Smooth muscle cell (in vitro differentiated cells): ENCODE measurements around the gene COQ7. TPM values are rescaled to one million over a fixed set of nuclear protein-coding genes. Genes with fewer than 3 reads are reported as not detected.

Experiments
- DNase-seq: peaks from one replicate; lab custom pipeline; 2025; ENCODE audit not compliant: unreplicated experiment; lab: John Stamatoyannopoulos, UW
- H2AFZ ChIP-seq: fragments of 200-600 bp; sonication (generic); 2 replicates; pipeline ENCODE4 v1.6.0; 2016; ENCODE audit warnings: antibody characterized with exemption, low read depth, mild to moderate bottlenecking
- H3F3A ChIP-seq: fragments of 200-600 bp; sonication (generic); 2 replicates; pipeline ENCODE4 v1.6.0; 2017; ENCODE audit warnings: antibody characterized with exemption, low read depth
- H3K27ac ChIP-seq: fragments of 200-600 bp; sonication (generic); 2 replicates; pipeline ENCODE4 v1.5.1; 2016; ENCODE audit warnings: low read depth, mild to moderate bottlenecking
- H3K27me3 ChIP-seq: fragments of 200-600 bp; sonication (generic); 2 replicates; pipeline ENCODE4 v1.6.1; 2016; ENCODE audit warnings: low read depth, mild to moderate bottlenecking
- H3K36me3 ChIP-seq: fragments of 200-600 bp; sonication (generic); 2 replicates; pipeline ENCODE4 v1.5.1; 2016; ENCODE audit warnings: low read depth
- H3K4me1 ChIP-seq: fragments of 200-600 bp; sonication (generic); 2 replicates; pipeline ENCODE4 v1.5.1; 2016; ENCODE audit warnings: low read depth
- H3K4me2 ChIP-seq: fragments of 200-600 bp; sonication (generic); 2 replicates; pipeline ENCODE4 v1.6.0; 2016; ENCODE audit warnings: mild to moderate bottlenecking
- H3K4me3 ChIP-seq: fragments of 200-600 bp; sonication (generic); 2 replicates; pipeline ENCODE4 v1.5.1; 2016; ENCODE audit warnings: mild to moderate bottlenecking
- H3K79me2 ChIP-seq: fragments of 200-600 bp; sonication (generic); 2 replicates; pipeline ENCODE4 v1.6.0; 2016; ENCODE audit warnings: low read depth, mild to moderate bottlenecking
- H3K9ac ChIP-seq: fragments of 200-600 bp; sonication (generic); 2 replicates; pipeline ENCODE4 v1.6.0; 2016; ENCODE audit warnings: low read depth
- H3K9me3 ChIP-seq: fragments of 200-600 bp; sonication (generic); replicated peaks from 2 replicates; pipeline ENCODE4 v1.5.1; 2016; ENCODE audit warnings: low read depth
- H4K20me1 ChIP-seq: fragments of 200-600 bp; sonication (generic); 2 replicates; pipeline ENCODE4 v1.6.0; 2016; ENCODE audit warnings: low read depth
- CTCF ChIP-seq: fragments of 200-600 bp; sonication (generic); IDR thresholded peaks from 2 replicates; pipeline ENCODE4 v1.5.1; 2017; ENCODE audit warnings: borderline replicate concordance, mild to moderate bottlenecking, antibody characterized with exemption; ENCODE audit not compliant: insufficient read depth, poor library complexity, severe bottlenecking
- WGBS: methylation state at CpG from one replicate; pipeline ENCODE4 v1.1.7; 2016; ENCODE audit warnings: low lambda C conversion rate; 5-methylcytosine and 5-hydroxymethylcytosine counted together
- polyA plus RNA-seq: library from polyadenylated mRNA; unstranded; fragments of >200 nt; fragmentation: Nextera tagmentation; extraction: Ambion mirVana; gene quantifications from 2 replicates; pipeline ENCODE4 v1.2.1, GENCODE V29; 2016
- total RNA-seq: library from RNA; depleted of rRNA; stranded (reverse); fragments of >200 nt; gene quantifications from 2 replicates; pipeline ENCODE4 v1.2.3, GENCODE V29; 2014

COQ7 gene
- total and polyA plus RNA-seq, 2 experiments from 2014 or later: 10.5 to 11.4 TPM

- peaks cover 43% of the 10 kb centered on the region for H3F3A ChIP-seq
- 46% methylated on average over 3 of the region's 3 CpGs for WGBS
- H3K27me3 ChIP-seq: no peaks in the 10 kb centered on the region
- peaks cover 7% of the 10 kb centered on the region for H3K4me1 ChIP-seq
- H3K27ac ChIP-seq: peak overlapping the region; percentile 58
- no peaks in the 10 kb centered on the region for H3K36me3 ChIP-seq
- H3K4me3 ChIP-seq: no peak overlapping the region
- DNase-seq: no peak
- no peak for TF ChIP-seq CTCF
- H2AFZ ChIP-seq: no peak overlapping the region
- no peaks in the 10 kb centered on the region for H3K9me3 ChIP-seq
- H4K20me1 ChIP-seq: no peaks in the 10 kb centered on the region
- no peak overlapping the region for H3K9ac ChIP-seq
- H3K79me2 ChIP-seq: peaks cover 4% of the 10 kb centered on the region
- H3K4me2 ChIP-seq: no peak overlapping the region
Measured at GRCh38 chr16:19127205-19127604, 59.8 kb downstream of the COQ7 start.

GRCh38 chr16:19127674-19128131 is 60.3 kb downstream of the COQ7 start:
- Histone ChIP-seq H3K4me2 (no peak overlapping the region), H3K9ac (no peak overlapping the region), H2AFZ (no peak overlapping the region), H3F3A (peaks cover 44% of the 10 kb centered on the region), H3K79me2 (peaks cover 4% of the 10 kb centered on the region), H3K27ac (peak overlapping the region; percentile 58), H3K4me3 (no peak overlapping the region), H3K9me3 (no peaks in the 10 kb centered on the region), H3K36me3 (no peaks in the 10 kb centered on the region), H3K27me3 (no peaks in the 10 kb centered on the region), H4K20me1 (no peaks in the 10 kb centered on the region), H3K4me1 (peaks cover 7% of the 10 kb centered on the region)
- 77% methylated on average over 3 of the region's 3 CpGs for WGBS
- DNase-seq: no peak
- TF ChIP-seq CTCF: no peak

GRCh38 chr16:19128454-19129200 is 61.2 kb downstream of the COQ7 start:
- WGBS: 74% methylated on average over 7 of the region's 7 CpGs

More at GRCh38 chr16:19128454-19129200, 61.2 kb downstream of the COQ7 start:
- Histone ChIP-seq H3K36me3 (no peaks in the 10 kb centered on the region), H3K9me3 (no peaks in the 10 kb centered on the region), H4K20me1 (no peaks in the 10 kb centered on the region), H3F3A (peaks cover 46% of the 10 kb centered on the region), H3K27ac (no peak overlapping the region), H3K27me3 (no peaks in the 10 kb centered on the region), H2AFZ (no peak overlapping the region), H3K4me1 (peaks cover 7% of the 10 kb centered on the region), H3K9ac (no peak overlapping the region), H3K4me2 (no peak overlapping the region), H3K79me2 (peaks cover 4% of the 10 kb centered on the region), H3K4me3 (no peak overlapping the region)
- TF ChIP-seq CTCF: no peak
- DNase-seq: no peak

Other genes starting within 250 kb of the COQ7 start
- 43.2 and 45.4 TPM in 2 replicates for gene SMG1, start 141.2 kb upstream of the COQ7 start, total RNA-seq
- gene SMG1, start 141.2 kb upstream of the COQ7 start, polyA plus RNA-seq: 4.9 and 15.8 TPM in 2 replicates
- gene TMC7, start 83.7 kb upstream of the COQ7 start, total RNA-seq: 1.4 and 1.7 TPM in 2 replicates
- gene TMC7, start 83.7 kb upstream of the COQ7 start, polyA plus RNA-seq: 0.54 and 1.0 TPM in 2 replicates
- gene ITPRIPL2, start 46.4 kb downstream of the COQ7 start, total RNA-seq: 26.4 and 27.5 TPM in 2 replicates
- gene ITPRIPL2, start 46.4 kb downstream of the COQ7 start, polyA plus RNA-seq: 16.4 and 19.4 TPM in 2 replicates
- 2.0 and 2.2 TPM in 2 replicates for gene SYT17, start 100.6 kb downstream of the COQ7 start, total RNA-seq
- gene SYT17, start 100.6 kb downstream of the COQ7 start, polyA plus RNA-seq: 3.9 and 4.0 TPM in 2 replicates
- gene CLEC19A, start 218.1 kb downstream of the COQ7 start, total RNA-seq: not detected in 2 replicates
- not detected in 2 replicates for gene CLEC19A, start 218.1 kb downstream of the COQ7 start, polyA plus RNA-seq